Cortex of kidney (tissue), 1 donor: ENCODE data around the gene HDAC7.

Experiments used
- DNase-seq: peaks from one replicate; lab custom pipeline; 2025; lab: John Stamatoyannopoulos, UW

The HDAC7 gene

GRCh38 chr12:47746073-47746472, 73.6 kb downstream of the HDAC7 start:
- DNase-seq: no peak

DNA sequence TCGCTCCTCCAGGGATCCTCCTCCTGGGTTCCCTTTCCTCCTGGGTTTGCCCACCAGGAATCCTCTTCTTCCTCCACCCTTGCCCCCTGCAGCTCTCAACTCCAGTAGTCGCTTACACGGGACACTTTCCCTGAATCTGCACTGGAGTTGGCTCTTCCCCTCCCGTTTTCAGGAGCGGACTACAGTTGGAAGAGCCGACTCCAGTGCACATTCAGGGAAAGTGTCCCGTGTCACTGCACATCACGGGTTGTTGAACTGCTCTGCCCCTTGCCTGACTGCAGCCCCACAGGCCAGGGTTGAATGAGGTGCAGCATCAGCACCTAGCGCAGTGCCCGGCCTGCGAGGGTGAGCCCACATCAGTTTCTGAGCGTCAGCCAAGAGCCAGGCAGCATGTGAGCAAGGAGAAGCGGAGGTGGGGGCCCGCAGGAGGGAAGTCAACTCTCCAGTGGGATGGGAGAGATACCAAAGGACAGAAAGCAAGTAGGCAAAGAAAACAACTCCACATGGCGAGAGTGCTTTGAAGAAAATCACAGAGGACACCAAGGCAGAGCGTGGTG, 74.1 kb downstream of the HDAC7 start:
- no peak for DNase-seq

DNA sequence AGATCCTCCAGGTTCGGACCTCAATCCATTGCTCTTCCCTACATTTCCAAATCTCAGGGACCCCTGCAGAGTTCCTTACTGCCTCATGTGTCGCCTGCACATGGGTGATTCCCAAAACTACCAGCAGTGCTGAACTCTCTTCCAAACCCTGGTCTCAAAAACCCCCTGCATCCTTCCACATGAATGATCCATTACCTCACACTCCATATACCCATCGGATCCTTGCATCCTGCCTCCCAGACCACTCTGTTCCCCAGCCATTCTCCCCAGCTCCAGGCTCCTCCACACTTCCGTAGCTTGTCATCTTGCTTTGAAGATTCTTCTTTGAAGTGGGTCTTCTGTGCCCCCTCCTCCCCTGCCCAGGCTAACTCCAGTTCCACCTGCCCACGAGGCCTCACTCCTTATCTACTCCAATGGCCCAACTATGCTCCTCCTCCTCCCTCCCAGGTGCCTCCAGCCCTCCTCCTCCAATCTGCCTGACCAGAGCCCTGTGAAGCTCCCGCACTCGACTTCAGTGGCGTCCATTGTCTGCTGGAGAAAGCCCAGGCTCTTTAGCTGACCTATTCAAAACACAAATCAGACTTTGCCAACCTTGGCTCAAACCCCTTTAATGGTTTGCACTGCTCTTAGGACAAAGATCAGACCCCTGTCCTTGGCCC, 74.8 kb downstream of the HDAC7 start:
- DNase-seq: no peak

DNA sequence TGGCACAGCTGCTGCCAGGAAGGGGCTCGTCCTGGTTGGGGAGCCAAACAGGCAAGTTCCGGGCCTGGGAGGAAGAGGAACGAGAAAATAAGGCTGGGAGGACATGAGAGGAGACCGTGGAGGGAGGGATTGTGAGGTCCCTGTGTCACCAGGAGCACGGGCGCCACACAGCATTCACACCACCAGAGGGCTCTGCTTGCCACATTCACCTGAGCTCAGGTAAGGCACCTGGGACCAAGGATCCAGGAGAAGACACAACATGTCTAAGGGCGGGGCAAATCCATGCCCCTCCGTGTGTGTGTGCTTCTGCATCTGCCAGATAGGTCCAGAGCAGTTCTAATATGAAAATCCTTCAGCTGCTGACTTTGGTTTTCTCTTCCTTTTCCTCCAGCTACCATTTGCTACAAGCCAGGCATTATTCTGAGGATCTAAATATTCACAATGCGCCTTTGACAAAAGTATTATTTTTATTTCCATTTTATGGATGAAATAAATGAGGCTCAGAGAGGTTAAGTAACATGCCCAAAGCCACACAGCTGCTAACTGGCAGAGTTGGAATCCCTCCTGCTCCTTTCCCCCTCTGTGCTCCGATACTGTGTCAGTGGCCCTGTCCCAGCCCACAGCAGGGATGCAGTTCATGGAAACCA, 75.6 kb downstream of the HDAC7 start:
- DNase-seq: no peak

- DNase-seq: no peak
These were observed 76.3 kb downstream of the HDAC7 start for GRCh38 chr12:47743311-47743860.

DNA sequence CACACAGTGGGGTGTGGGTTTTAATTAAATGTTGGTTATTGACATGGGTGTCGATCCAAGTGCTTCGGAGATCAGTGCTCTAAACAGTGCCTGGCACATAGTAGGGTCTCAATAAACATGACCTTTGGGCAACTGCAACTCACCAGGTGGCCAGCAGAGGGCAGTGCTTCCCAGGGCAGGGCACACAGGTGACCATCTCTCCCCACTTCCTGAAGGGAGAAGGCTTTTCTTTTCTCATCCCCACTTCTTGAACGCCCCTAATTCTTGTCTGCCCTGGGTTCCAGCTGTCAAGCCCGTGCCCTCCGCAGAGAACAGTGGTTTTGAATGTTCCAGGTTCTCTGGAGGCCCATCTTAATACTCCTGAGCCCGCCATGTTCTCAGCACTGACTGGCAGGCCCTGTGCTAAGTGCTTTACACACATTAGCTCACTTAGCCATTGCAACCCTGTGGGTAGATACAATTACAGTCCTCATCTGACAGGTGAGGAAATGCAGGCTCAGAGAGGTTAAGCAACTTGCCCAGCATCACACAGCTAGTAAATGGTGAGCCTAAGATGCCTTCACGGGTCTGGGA, 77.4 kb downstream of the HDAC7 start:
- DNase-seq: no peak

DNA sequence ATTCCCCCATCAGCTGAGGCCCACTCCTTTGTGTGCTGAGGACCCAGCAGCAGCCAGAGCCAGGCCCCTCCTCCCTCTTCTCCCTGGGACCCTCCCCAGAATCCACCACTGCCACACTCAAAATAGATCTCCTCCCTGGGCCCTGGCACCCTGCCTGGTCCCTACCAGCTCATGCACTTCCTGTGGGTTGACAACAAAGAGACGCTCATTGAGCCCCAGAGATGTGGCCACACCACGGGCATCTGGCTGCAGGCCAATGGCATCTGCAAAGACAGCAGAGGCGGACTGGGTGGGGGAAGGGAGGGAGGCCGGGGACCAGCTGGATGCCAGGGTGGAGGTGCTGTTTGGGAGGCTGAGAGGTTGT, 78.4 kb downstream of the HDAC7 start:
- no peak for DNase-seq

DNA sequence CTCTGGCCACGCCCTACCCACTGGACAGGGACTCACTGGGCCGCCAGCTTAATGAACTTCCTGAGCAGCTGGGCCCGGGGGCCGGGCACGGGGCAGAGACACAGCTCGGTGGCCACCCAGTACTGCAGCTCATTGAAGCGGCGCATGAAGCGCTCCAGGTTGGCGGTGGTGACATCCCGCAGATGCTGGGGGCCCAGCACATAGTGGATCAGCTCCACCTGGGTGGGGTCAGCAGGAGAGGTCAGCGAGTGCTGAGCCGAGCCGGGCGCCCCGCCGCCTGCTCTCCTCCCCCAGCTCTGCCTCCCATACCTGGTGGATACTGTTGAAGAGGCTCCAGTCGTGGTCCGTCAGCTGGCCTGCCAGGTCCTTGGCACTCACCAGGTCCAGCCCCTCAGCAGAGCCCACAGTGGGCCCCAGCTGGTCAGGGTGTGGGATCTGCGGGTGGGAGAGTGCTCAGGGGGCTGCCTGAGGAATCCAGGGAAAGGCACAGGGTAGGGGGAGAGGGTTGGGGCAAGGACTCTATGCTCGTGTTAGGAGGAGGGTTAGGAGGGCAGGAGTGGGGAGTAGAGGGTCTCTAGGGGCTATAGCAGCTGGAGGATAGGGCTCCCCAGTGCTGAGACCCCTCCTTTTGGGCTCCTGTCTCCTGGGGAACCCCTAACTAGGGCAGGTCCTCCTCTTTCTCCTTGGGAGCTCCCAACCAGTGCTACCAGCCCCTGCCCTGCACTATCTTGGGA, 78.9 kb downstream of the HDAC7 start:
- DNase-seq: no peak

DNA sequence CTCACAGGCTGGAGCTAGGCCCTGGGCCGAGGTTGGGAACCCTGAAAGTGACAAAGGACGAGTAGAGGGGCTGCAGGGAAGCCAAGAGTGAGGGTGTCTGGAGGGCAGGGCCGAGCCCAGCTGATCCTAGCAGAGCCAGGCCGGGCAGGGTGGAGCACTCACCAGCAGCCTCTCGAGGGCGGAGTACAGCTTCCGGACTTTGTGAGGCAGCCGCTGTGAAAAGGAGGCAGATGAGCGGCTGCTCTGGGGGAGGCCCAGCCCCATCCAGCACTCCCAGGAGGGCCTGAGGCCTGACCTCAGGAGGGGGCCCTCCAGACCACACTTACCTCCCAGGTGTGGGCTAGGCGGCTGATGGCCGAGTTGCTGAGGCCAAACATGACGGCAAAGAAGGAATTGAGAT, 79.7 kb downstream of the HDAC7 start:
- no peak for DNase-seq

DNA sequence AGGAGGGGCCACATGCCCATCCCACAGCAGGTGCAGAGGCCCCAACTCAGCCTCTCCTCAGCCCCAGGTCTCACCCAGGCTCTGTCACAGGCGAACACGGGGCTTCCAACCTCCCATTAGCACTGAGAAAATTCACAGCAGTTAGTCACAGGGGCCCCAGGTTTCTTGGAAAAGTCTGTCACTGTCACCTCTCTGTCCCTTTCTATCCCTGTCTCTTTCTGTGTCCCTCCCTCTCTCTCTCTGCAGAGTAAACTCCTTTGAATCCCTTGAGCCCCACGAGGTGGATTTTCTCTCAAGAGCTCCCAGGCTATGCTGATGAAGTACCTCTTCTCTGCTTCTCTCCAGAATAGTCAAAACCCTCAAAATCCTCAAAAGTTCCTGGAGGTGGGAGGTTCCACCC, 80.4 kb downstream of the HDAC7 start:
- DNase-seq: no peak

- no peak for DNase-seq
These were observed 81.6 kb downstream of the HDAC7 start for GRCh38 chr12:47737936-47738594.

DNA sequence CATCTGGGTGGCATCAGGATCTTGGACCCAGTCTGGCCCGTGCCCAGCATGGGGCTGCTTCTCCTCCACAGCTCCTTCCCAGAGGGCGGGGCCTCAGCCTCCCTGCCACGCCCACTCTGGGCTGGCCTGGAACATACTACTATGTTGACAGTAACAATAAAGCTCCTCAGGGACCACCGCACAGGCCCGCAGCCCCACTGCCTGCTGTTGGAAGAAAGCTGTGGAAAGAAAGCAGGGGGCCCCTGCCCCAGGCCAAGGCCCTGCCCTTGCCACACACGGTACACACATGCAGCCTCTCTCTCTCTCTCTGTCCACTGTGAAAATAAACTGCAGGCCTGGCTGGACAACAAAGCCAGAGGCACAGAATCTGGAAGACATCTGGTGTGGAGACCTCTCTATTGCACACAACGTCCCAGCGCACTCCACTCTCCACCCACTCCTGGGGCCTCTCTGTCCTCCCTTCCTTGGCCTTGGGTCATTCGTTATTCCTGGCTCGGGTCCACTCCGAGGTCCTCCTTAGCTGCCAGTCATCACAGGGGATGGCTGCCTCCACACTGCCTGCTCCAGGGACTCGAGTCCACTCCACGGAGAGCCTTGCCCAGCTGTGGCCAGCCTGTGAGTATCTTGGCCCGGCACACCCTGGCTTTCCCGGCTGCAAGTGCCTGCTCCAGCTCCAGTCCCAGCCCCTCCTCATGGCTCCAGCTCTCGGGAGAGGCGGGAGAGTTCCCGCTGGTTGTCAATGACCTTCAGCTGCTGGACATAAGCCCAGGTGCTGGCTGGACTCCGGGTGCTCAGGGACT, 82.6 kb downstream of the HDAC7 start:
- no peak for DNase-seq

GRCh38 chr12:47736216-47736615, 83.5 kb downstream of the HDAC7 start:
- no peak for DNase-seq

GRCh38 chr12:47735649-47736048, 84.1 kb downstream of the HDAC7 start:
- DNase-seq: no peak

DNA sequence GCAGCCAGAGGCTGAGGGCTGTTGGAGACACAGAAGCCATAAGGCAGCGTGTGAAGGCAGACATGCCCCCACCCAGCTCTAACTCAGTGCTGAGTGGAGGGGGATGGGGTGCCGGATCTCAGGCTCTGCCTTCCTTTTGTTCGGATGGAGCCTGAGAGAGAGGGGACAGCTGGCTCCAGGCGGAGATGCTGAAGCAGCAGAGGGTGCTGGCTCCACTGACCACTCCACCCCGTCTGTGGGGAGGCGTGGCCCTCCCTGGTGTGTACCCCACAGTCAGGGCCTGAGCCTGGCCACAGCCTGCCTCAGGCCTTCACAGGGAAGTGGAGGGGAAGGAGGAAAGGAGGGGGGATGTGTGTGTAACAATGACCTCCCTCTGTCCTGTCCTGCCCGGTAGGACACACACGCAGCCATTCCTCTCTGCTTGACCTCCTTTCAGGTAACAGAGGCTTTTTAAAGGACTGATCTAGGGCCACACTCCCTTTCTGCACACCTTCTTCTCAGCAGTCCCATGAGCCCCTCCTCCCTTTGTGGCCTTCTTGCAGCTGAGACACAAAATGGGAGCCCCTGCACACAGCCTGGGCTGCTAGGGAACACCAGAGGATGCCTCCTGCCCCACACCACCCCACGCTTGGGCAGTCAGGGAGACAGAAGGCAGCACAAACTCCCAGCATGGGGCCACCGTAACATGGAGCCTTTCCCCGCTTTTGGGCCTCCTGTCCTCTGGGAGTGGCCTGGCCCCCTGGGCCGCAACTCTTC, 84.8 kb downstream of the HDAC7 start:
- DNase-seq: no peak

DNA sequence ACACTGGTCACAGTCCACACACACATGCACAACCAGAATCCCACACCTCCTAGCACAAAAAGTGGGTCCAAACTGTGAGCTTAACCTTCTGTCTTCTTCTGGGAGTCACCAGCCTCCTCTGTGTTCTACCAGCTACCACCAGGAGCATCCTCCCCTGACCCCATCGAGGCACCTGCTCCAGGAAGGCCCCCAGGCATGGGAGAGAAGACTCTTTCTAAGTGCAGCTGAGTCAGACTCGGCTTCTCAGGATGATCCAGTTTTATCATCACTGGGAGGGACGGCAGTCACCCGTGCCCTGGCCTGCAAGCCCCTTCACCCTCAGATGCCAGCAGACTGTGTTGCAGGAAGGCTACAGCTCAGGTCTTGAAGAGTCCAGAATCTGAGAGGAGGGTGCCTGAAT, 86.6 kb downstream of the HDAC7 start:
- DNase-seq: no peak
